GM12874 (cell line): ENCODE measurements around the gene KIF13A.

Source experiments
- CTCF ChIP-seq: IDR thresholded peaks from 2 replicates; pipeline ENCODE4 v1.5.1; 2011; ENCODE audit warnings: low read depth, mild to moderate bottlenecking, control low read depth, low read length, moderate library complexity; ENCODE audit not compliant: insufficient read depth

The KIF13A gene

DNA sequence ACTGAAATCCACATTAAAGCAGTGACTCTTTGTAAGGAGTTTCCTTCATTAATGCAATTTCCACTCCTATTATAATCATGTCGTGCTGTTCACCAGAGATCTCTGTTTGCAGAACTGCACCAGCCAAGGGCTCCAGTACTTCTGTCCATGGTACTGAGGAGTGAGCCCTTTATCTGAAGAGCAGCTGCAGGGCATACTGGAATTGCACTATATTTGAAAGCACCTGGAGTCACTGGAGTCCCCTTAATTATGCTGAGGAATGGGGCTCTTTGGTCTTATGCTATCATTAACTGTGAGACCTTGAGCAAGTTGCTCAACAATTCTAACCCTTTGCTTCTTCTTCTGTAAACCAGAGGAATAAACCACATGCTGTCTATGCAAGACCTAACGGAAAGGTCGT is 219.0 kb downstream of the KIF13A start:
- TF ChIP-seq CTCF, result no peak

DNA sequence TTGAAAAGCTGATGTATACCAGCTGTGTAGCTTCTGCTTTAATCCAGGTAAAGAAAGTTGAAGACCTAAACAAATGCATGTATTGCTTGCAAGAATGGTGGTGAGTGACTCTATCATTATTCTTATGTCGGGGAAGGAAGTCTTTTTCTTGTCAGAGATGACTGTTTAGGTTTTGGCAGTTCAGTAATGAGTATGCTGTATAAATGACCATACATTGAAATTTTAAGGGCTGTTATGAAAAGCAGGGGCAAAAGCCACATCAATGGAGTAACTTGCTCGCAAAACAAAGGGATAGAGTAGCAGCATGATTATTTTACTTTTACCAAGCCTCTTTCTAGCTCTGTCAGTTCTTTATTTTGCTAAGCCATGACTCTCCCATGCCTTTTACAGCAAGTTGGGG is 224.8 kb downstream of the KIF13A start:
- TF ChIP-seq CTCF, result no peak

DNA sequence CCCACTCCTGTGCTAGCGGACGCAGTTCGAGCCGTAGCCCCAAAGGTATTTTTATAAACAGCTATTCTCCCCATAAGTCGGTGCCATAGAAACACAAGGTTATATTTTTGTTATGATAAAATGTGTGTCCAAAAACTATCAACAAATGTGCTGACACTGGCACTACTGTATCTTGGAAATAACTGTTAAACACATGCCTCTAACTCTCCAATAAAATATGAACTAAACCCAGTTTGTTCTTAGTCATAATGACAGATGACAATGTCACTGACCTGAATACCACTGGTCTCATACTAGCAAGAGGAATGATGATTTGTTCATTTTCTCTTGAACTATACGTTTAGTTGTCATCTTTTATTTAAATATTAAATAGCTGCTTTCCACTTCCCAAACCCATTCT is 229.3 kb downstream of the KIF13A start:
- no peak for TF ChIP-seq CTCF

GRCh38 chr6:17754254-17754653 is 233.2 kb downstream of the KIF13A start:
- TF ChIP-seq CTCF, result no peak

GRCh38 chr6:17744019-17744756 is 243.2 kb downstream of the KIF13A start:
- no peak for TF ChIP-seq CTCF

- TF ChIP-seq CTCF, result no peak
These were observed 245.9 kb downstream of the KIF13A start for GRCh38 chr6:17741507-17741906.

GRCh38 chr6:17740559-17741220 is 246.7 kb downstream of the KIF13A start:
- no peak for TF ChIP-seq CTCF
